Retinal pigment epithelial cell (primary cell): ENCODE measurements around the gene ERH.

Source experiments
- DNase-seq: peaks from one replicate; pipeline ENCODE4 v3.0.0-alpha.2; 2010; ENCODE audit warnings: low read depth
- H3K4me3 ChIP-seq: 2 replicates; pipeline ENCODE4 v1.5.1; 2011; ENCODE audit warnings: mild to moderate bottlenecking, low read length, control low read depth, moderate library complexity
- TF ChIP-seq, protein P1 (sequence below): conservative IDR thresholded peaks from 2 replicates; pipeline ENCODE4 v1.5.1; 2011; ENCODE audit warnings: low read depth, low read length, control low read depth, inconsistent platforms

The ERH gene

DNA sequence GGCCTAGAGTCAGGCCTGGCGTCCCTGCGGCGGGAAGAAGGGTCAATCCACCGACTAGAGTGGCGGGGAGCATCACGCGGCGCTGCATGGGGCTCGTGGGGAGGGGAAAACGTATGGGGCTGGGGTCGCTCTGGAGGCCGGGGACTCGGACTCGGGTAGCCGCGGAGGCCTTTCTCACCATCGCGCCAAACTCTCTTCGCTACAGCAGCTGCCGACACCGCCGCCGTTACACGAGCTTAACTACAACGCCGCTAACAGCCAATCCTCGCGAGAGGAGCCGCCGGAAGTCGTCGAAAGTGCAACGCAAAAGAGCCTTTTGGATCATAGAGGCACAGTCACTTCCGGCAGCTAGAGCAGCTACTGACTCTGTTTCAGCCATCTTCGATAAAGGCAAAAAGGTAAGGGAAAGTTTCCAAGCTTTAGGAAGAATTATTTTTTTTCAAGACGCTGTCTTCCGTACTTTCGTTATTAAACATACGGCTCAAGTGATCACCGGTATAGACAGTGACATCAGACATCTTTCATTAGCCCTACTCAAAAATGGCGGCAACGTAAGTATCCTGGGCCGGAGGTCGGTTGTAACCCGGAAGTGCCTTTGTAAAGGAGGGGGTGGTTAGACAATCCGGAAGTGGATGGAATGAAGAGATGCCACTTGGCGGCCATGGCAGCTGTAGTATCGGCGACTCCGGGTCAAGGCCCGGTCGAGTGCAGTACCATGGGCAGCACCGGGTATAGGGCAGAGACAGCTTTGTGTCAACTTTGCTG lies at the start of gene ERH, which contains the start of gene SLC39A9:
Gene ERH, minus strand, starts transcription at position 247 of the 765 bp plus-strand sequence. Its CDS starts 66 bp downstream, at position 181.
Gene SLC39A9, plus strand, starts transcription at position 640 of the 765 bp plus-strand sequence. CDS start 678 bp downstream, outside the sequence.
- TF ChIP-seq, protein P1, sequence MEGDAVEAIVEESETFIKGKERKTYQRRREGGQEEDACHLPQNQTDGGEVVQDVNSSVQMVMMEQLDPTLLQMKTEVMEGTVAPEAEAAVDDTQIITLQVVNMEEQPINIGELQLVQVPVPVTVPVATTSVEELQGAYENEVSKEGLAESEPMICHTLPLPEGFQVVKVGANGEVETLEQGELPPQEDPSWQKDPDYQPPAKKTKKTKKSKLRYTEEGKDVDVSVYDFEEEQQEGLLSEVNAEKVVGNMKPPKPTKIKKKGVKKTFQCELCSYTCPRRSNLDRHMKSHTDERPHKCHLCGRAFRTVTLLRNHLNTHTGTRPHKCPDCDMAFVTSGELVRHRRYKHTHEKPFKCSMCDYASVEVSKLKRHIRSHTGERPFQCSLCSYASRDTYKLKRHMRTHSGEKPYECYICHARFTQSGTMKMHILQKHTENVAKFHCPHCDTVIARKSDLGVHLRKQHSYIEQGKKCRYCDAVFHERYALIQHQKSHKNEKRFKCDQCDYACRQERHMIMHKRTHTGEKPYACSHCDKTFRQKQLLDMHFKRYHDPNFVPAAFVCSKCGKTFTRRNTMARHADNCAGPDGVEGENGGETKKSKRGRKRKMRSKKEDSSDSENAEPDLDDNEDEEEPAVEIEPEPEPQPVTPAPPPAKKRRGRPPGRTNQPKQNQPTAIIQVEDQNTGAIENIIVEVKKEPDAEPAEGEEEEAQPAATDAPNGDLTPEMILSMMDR, result no peak
- DNase-seq, result peak; percentile 91
- H3K4me3 ChIP-seq, result peak within 1 kb of the TSS; percentile 96

DNA sequence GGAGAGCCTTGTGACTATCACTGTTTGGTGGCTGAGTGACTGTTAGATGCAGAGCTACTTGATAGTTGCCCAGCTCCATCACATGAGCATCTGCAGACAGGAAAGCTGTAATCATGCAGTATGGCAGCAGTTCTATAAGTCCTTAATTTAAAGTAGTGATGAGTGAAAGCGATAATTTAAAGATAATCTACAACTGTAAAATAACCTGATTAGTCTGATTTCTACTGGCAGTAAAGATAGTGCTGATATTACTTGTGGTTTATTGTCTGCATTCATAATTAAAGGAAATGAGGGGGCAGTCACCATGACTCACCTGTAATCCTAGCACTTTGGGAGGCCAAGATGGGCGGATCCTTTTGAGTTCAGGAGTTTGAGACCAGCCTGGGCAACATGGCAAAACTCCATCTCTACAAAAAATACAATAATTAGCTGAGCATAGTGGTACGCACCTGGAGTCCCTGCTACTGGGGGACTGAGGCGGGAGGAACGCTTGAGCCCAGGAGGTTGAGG lies 45.3 kb upstream of the ERH start:
- no peak for DNase-seq
- TF ChIP-seq, protein P1, result no peak
- H3K4me3 ChIP-seq, result no peak overlapping the region

DNA sequence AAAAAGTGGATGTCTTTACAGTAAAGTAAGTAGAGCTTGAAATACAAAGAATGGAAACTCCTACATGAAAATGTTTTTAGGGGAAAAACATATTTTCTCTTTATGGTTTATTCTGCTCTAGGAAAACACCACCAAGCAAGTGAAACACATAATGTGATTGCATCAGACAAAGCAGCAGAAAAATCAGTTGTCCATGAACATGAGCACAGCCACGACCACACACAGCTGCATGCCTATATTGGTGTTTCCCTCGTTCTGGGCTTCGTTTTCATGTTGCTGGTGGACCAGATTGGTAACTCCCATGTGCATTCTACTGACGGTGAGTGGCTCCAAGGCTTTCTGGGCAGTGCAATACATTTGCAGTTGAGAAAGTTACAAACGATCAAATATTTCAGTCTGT lies 43.8 kb upstream of the ERH start:
- TF ChIP-seq, protein P1, result no peak
- DNase-seq, result no peak

DNA sequence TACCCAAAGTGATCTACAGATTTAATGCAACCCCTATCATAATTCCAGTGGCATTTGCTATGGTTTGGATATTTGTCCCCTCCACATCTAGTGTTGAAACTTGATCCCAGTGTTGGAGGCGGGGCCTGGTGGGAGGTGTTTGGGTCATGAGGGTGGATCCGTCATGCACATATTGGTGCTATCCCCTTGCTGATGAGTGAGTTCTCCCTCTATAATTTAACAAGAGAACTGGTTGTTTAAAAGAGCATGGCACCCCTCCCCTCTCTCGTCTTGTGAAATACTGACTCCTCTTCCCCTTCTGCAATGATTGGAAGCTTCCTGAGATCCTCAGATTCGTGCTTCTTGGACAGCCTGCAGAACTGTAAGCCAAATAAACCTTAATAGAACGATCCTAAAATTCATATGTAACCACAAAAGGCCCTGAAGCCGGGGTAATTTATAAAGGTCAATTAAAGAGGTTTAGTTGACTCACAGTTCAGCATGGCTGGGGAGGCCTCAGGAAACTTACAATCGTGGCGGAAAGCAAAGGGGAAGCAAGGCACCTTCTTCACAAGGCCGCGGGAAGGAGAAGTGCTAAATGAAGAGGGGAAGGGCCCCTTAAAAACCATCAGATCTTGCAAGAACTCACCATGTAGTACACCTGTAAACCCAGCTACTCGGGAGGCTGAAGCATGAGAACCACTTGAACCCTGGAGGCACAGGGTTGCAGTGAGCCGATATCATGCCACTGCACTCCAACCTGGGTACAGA lies 41.6 kb upstream of the ERH start:
- no peak overlapping the region for H3K4me3 ChIP-seq
- TF ChIP-seq, protein P1, result no peak
- DNase-seq, result no peak

More for the DNA sequence above, 43.8 kb upstream of the ERH start:
- H3K4me3 ChIP-seq, result no peak overlapping the region

DNA sequence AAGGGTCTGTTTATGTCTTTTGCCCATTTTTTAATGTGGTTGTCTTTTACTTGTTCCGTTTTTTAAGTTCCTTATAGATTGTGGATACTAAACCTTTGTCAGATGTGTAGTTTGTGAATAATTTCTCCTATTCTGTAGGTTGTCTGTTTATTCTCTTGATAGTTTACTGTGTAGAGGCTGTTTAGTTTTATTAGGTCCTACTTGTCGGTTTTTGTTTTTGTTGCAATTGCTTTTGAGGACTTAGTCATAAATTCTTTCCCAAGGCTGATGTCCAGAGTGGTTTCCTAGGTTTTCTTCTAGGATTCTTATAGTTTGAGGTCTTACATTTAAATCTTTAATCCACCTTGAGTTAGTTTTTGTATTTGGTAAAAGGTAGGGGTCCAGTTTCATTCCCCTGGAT lies 34.3 kb upstream of the ERH start:
- no peak for DNase-seq
- TF ChIP-seq, protein P1, result no peak
- H3K4me3 ChIP-seq, result no peak overlapping the region

DNA sequence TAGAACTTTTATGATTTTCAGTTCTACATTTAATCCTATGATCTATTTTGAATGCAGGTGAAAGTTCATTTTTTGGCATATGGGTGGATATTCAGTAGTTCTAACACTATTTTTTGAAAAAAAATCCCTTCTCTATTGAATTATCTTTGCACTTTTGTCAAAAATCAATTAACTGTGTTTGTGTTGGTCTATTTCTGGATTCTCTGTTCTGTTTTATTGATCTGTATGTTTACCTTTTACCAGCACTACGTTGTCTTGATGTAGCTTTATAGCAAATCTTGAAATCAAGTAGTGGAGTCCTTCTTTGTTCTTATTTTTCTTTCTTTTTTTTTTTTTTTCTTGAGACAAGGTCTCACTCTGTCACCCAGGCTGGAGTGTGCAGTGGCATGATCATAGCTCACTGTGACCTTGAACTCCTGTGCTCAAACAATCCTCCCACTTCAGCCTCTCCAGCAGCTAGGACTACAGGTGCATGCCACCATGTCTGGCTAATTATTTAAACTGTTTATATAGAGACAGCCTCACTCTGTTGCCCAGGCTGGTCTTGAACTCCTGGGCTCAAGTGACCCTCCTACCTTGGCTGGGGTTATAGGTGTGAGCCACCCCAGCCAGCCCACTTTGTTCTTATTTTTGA lies 32.3 kb upstream of the ERH start:
- DNase-seq, result no peak
- TF ChIP-seq, protein P1, result no peak
- no peak overlapping the region for H3K4me3 ChIP-seq
